Stimulated activated CD8-positive, alpha-beta memory T cell treated with anti-CD3 and anti-CD28 coated beads, Interleukin-7, amount 100 ng/mL, for 1 hour (primary cell): ENCODE measurements around the gene USP44.
"Not testable (repeated sequence)": the region's sequence is repeated elsewhere in the genome, so short reads cannot be mapped to it uniquely, and the experiment has no call there.

Source experiments
- DNase-seq, 2 donors: peaks; one replicate each; pipeline ENCODE4 v3.0.0-alpha.2; 2020; ENCODE audit warnings: low read depth in 2 of 2

The USP44 gene

GRCh38 chr12:95551305-95551704, at the start of gene USP44:
USP44 (minus strand) TSS chr12:95551476; CDS start chr12:95534256, 17,220 bp downstream.
- DNase-seq, result no peak

GRCh38 chr12:95600567-95600966, 49.3 kb upstream of the USP44 start:
- no peak for DNase-seq

GRCh38 chr12:95599880-95600279, 48.6 kb upstream of the USP44 start:
- DNase-seq, result no peak

- no peak for DNase-seq
Observed at GRCh38 chr12:95594136-95594535, 42.9 kb upstream of the USP44 start.

- DNase-seq, result no peak
Observed at GRCh38 chr12:95593266-95593871, 42.1 kb upstream of the USP44 start.

GRCh38 chr12:95591731-95592130, 40.5 kb upstream of the USP44 start:
- DNase-seq, result no peak

- no peak for DNase-seq
Observed at GRCh38 chr12:95590775-95591174, 39.5 kb upstream of the USP44 start.

GRCh38 chr12:95583933-95584332, 32.7 kb upstream of the USP44 start:
- no peak for DNase-seq

GRCh38 chr12:95582230-95583058, 31.2 kb upstream of the USP44 start:
- DNase-seq, result no peak

- DNase-seq, result no peak
Observed at GRCh38 chr12:95577820-95578219, 26.5 kb upstream of the USP44 start.

GRCh38 chr12:95574799-95575452, 23.6 kb upstream of the USP44 start:
- DNase-seq, result no peak

GRCh38 chr12:95573951-95574576, 22.8 kb upstream of the USP44 start:
- no peak for DNase-seq

- DNase-seq, result no peak
Observed at GRCh38 chr12:95571369-95571768, 20.1 kb upstream of the USP44 start.

GRCh38 chr12:95568045-95568444, 16.8 kb upstream of the USP44 start:
- not testable (repeated sequence) for DNase-seq

GRCh38 chr12:95557625-95558024, 6.3 kb upstream of the USP44 start:
- DNase-seq, result no peak

- no peak for DNase-seq
Observed at GRCh38 chr12:95554532-95555071, 3.3 kb upstream of the USP44 start.

- no peak for DNase-seq
Observed at GRCh38 chr12:95553197-95553943, 2.1 kb upstream of the USP44 start.

GRCh38 chr12:95551913-95552516, 739 bp upstream of the USP44 start:
- DNase-seq, result no peak

- DNase-seq, result no peak
Observed at GRCh38 chr12:95549392-95550084, 1.7 kb downstream of the USP44 start.
